ENCODE data around the gene ATCAY.
A peak's percentile ranks its signal among the peaks of the same experiment; 100 is the strongest.

ATCAY gene

GRCh38 chr19:3880471-3881271, at the start of gene ATCAY:
Gene ATCAY, plus strand, starts transcription at chr19:3880685. Its CDS starts 5,083 bp downstream, at chr19:3885768.
- Histone ChIP-seq H3K9me3 (no peaks in the 10 kb centered on the region), H3K4me1 (no peaks in the 10 kb centered on the region), H3K4me3 (no peak within 1 kb of the TSS), H3K36me3 (replicated peaks) (no peaks in the 10 kb centered on the region), H3K27me3 (ENCODE audit: low read depth) (peaks cover 16% of the 10 kb centered on the region)
- in situ Hi-C loops (cut with MboI; ENCODE audit: low sequenced_read_pairs) = no loop called here
- peak; percentile 26 to 53 for DNase-seq (ENCODE audit: low spot score in 2 of 2)

GRCh38 chr19:3831601-3832000, 48.9 kb upstream of the ATCAY start:
- Histone ChIP-seq H3K4me3 (no peak overlapping the region), H3K4me1 (no peaks in the 10 kb centered on the region), H3K36me3 (replicated peaks) (no peaks in the 10 kb centered on the region), H3K9me3 (no peaks in the 10 kb centered on the region), H3K27me3 (ENCODE audit: low read depth) (no peaks in the 10 kb centered on the region)
- in situ Hi-C loops (cut with MboI; ENCODE audit: low sequenced_read_pairs) = no loop called here
- DNase-seq (ENCODE audit: low spot score in 2 of 2) = no peak

GRCh38 chr19:3832001-3832400, 48.5 kb upstream of the ATCAY start:
- Histone ChIP-seq H3K9me3 (no peaks in the 10 kb centered on the region), H3K27me3 (ENCODE audit: low read depth) (no peaks in the 10 kb centered on the region), H3K4me3 (no peak overlapping the region), H3K4me1 (no peaks in the 10 kb centered on the region), H3K36me3 (replicated peaks) (no peaks in the 10 kb centered on the region)
- no peak for DNase-seq (ENCODE audit: low spot score in 2 of 2)
- in situ Hi-C loops (cut with MboI; ENCODE audit: low sequenced_read_pairs) = no loop called here

- no peak overlapping the region for H3K4me3 ChIP-seq
- H3K27me3 ChIP-seq (ENCODE audit: low read depth) = no peaks in the 10 kb centered on the region
- no peak for DNase-seq (ENCODE audit: low spot score in 2 of 2)
- H3K36me3 ChIP-seq (replicated peaks) = no peaks in the 10 kb centered on the region
- peaks cover 3% of the 10 kb centered on the region; the same call in 1 of the 2 replicates for H3K9me3 ChIP-seq
- no peaks in the 10 kb centered on the region for H3K4me1 ChIP-seq
- in situ Hi-C loops (cut with MboI; ENCODE audit: low sequenced_read_pairs) = no loop called here
Observed at GRCh38 chr19:3833578-3834348, 46.7 kb upstream of the ATCAY start.

- in situ Hi-C loops (cut with MboI; ENCODE audit: low sequenced_read_pairs) = no loop called here
- Histone ChIP-seq H3K36me3 (replicated peaks) (no peaks in the 10 kb centered on the region), H3K27me3 (ENCODE audit: low read depth) (no peaks in the 10 kb centered on the region), H3K9me3 (peaks cover 3% of the 10 kb centered on the region; the same call in 1 of the 2 replicates), H3K4me1 (no peaks in the 10 kb centered on the region), H3K4me3 (no peak overlapping the region)
- no peak for DNase-seq (ENCODE audit: low spot score in 2 of 2)
Observed at GRCh38 chr19:3834349-3835054, 46.0 kb upstream of the ATCAY start.

- Histone ChIP-seq H3K4me1 (no peaks in the 10 kb centered on the region), H3K4me3 (no peak overlapping the region), H3K36me3 (replicated peaks) (no peaks in the 10 kb centered on the region), H3K9me3 (peaks cover 3% of the 10 kb centered on the region; the same call in 1 of the 2 replicates), H3K27me3 (ENCODE audit: low read depth) (no peaks in the 10 kb centered on the region)
- DNase-seq (ENCODE audit: low spot score in 2 of 2) = no peak
- in situ Hi-C loops (cut with MboI; ENCODE audit: low sequenced_read_pairs) = no loop called here
Observed at GRCh38 chr19:3835055-3835435, 45.4 kb upstream of the ATCAY start.

- in situ Hi-C loops (cut with MboI; ENCODE audit: low sequenced_read_pairs) = no loop called here
Observed at GRCh38 chr19:3836887-3837286, 43.6 kb upstream of the ATCAY start.

GRCh38 chr19:3837332-3837731, 43.2 kb upstream of the ATCAY start:
- Histone ChIP-seq H3K4me3 (no peak overlapping the region), H3K9me3 (peaks cover 3% of the 10 kb centered on the region; the same call in 1 of the 2 replicates), H3K4me1 (no peaks in the 10 kb centered on the region), H3K36me3 (replicated peaks) (no peaks in the 10 kb centered on the region), H3K27me3 (ENCODE audit: low read depth) (no peaks in the 10 kb centered on the region)
- in situ Hi-C loops (cut with MboI; ENCODE audit: low sequenced_read_pairs) = no loop called here
- no peak for DNase-seq (ENCODE audit: low spot score in 2 of 2)

More at GRCh38 chr19:3836887-3837286, 43.6 kb upstream of the ATCAY start:
- no peaks in the 10 kb centered on the region for H3K36me3 ChIP-seq (replicated peaks)
- no peaks in the 10 kb centered on the region for H3K27me3 ChIP-seq (ENCODE audit: low read depth)
- no peak overlapping the region for H3K4me3 ChIP-seq
- DNase-seq (ENCODE audit: low spot score in 2 of 2) = no peak
- H3K9me3 ChIP-seq = peaks cover 3% of the 10 kb centered on the region; the same call in 1 of the 2 replicates
- no peaks in the 10 kb centered on the region for H3K4me1 ChIP-seq

- H3K36me3 ChIP-seq (replicated peaks) = no peaks in the 10 kb centered on the region
- no peak overlapping the region for H3K4me3 ChIP-seq
- DNase-seq (ENCODE audit: low spot score in 2 of 2) = no peak
- no peaks in the 10 kb centered on the region for H3K27me3 ChIP-seq (ENCODE audit: low read depth)
- H3K4me1 ChIP-seq = no peaks in the 10 kb centered on the region
- H3K9me3 ChIP-seq = peaks cover 3% of the 10 kb centered on the region; the same call in 1 of the 2 replicates
- in situ Hi-C loops (cut with MboI; ENCODE audit: low sequenced_read_pairs) = no loop called here
Observed at GRCh38 chr19:3837922-3838321, 42.6 kb upstream of the ATCAY start.

GRCh38 chr19:3838661-3839060, 41.8 kb upstream of the ATCAY start:
- in situ Hi-C loops (cut with MboI; ENCODE audit: low sequenced_read_pairs) = no loop called here
- H3K4me3 ChIP-seq = no peak overlapping the region
- DNase-seq (ENCODE audit: low spot score in 2 of 2) = no peak
- no peaks in the 10 kb centered on the region for H3K27me3 ChIP-seq (ENCODE audit: low read depth)
- H3K4me1 ChIP-seq = no peaks in the 10 kb centered on the region
- H3K36me3 ChIP-seq (replicated peaks) = no peaks in the 10 kb centered on the region
- H3K9me3 ChIP-seq = peaks cover 3% of the 10 kb centered on the region; the same call in 1 of the 2 replicates

- DNase-seq (ENCODE audit: low spot score in 2 of 2) = no peak
- H3K4me1 ChIP-seq = no peaks in the 10 kb centered on the region
- H3K27me3 ChIP-seq (ENCODE audit: low read depth) = no peaks in the 10 kb centered on the region
- no peaks in the 10 kb centered on the region for H3K36me3 ChIP-seq (replicated peaks)
- in situ Hi-C loops (cut with MboI; ENCODE audit: low sequenced_read_pairs) = no loop called here
- no peak overlapping the region for H3K4me3 ChIP-seq
- peaks cover 3% of the 10 kb centered on the region; the same call in 1 of the 2 replicates for H3K9me3 ChIP-seq
Observed at GRCh38 chr19:3839941-3840340, 40.5 kb upstream of the ATCAY start.

- Histone ChIP-seq H3K9me3 (peaks cover 3% of the 10 kb centered on the region; the same call in 1 of the 2 replicates), H3K36me3 (replicated peaks) (no peaks in the 10 kb centered on the region), H3K4me1 (no peaks in the 10 kb centered on the region), H3K4me3 (no peak overlapping the region), H3K27me3 (ENCODE audit: low read depth) (no peaks in the 10 kb centered on the region)
- in situ Hi-C loops (cut with MboI; ENCODE audit: low sequenced_read_pairs) = no loop called here
- DNase-seq (ENCODE audit: low spot score in 2 of 2) = no peak
Observed at GRCh38 chr19:3840804-3841203, 39.7 kb upstream of the ATCAY start.

- Histone ChIP-seq H3K36me3 (replicated peaks) (no peaks in the 10 kb centered on the region), H3K4me3 (no peak overlapping the region), H3K27me3 (ENCODE audit: low read depth) (no peaks in the 10 kb centered on the region), H3K9me3 (no peaks in the 10 kb centered on the region), H3K4me1 (no peaks in the 10 kb centered on the region)
- in situ Hi-C loops (cut with MboI; ENCODE audit: low sequenced_read_pairs) = no loop called here
- DNase-seq (ENCODE audit: low spot score in 2 of 2) = no peak
Observed at GRCh38 chr19:3842948-3843347, 37.5 kb upstream of the ATCAY start.

All from HAP-1 (cell line).